GM21529 (cell line): ENCODE measurements around the gene FBXO21.

ENCODE experiments used
- ATAC-seq: cut with Tn5 transposase; IDR thresholded peaks from one replicate; pipeline ENCODE4 v1.9.1; 2021; ENCODE audit not compliant: unreplicated experiment

Gene FBXO21

GRCh38 chr12:117140397-117141096 is 49.7 kb downstream of the FBXO21 start:
- ATAC-seq, result no peak

GRCh38 chr12:117139025-117139717 is 51.1 kb downstream of the FBXO21 start:
- no peak for ATAC-seq

DNA sequence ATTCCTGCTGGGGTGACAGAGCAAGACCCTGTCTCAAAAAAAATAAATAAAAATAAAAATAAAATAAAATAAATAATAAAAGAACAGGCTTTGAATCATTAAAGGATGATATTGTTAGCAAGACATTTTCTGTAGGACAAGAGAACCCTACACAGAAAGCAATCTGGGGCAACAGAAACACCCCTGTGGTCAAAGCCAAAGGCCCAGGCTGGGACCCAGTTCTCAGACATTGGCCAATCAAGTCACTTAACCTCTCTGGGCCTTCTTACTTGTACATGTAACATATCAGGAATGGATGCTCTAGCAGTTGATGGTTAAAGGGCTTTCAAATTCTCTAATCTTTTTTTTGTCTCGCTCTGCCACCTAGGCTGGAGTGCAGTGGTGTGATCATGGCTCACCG is 55.5 kb downstream of the FBXO21 start:
- ATAC-seq, result no peak

DNA sequence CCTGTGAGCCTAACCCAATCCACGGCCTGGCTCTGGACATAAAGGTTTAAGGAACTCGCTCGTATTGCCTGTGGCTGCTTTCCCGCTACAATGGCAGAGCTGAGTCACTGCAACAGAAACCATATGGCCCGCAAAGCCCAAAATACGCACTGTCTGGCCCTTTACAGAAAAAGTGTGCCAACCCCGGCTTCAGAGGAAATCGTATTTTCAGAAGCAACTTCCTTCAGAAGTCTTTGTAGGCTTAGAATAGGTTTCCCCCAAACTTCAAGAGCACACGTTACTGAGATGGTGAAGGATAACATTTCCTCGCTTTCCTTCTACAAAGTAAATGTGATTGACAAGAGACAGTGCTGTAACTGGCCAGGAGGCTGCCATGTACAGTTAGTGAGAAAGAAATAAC is 56.2 kb downstream of the FBXO21 start:
- ATAC-seq, result no peak

DNA sequence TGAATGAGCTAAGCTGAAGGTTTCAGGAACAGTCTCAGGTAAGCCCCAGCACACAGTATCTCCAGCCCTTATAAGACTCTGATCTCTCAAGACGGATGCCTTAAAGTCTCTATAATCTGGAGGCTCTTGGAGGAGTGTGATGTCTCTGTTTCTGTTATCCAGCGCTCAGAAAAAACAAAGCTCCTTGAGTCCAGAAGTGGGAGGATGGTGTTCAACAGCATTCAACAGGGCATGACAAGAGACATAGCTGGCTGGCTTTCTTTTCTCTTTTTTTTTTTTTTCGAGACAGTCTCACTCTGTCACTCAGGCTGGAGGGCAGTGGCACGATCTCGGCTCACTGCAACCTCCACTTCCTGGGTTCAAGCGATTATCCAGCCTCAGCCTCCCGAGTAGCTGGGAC is 59.5 kb downstream of the FBXO21 start:
- no peak for ATAC-seq

DNA sequence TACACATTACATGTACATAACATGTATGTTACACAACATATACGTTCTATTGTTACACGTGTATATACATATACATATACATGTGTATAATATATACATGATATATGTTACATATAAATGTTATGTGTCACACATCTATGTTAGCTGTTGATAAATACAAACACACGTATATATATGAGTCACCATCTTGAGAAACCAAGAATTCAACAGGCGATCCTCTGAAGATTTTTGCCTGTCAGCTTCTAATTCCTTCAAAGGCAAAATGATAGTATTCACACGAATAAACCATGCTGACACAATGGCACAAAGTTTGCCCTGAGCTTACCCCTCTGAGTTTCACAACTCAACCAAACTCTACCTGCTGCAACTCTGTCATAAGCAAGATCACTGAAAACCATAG is 60.9 kb downstream of the FBXO21 start:
- ATAC-seq, result no peak

DNA sequence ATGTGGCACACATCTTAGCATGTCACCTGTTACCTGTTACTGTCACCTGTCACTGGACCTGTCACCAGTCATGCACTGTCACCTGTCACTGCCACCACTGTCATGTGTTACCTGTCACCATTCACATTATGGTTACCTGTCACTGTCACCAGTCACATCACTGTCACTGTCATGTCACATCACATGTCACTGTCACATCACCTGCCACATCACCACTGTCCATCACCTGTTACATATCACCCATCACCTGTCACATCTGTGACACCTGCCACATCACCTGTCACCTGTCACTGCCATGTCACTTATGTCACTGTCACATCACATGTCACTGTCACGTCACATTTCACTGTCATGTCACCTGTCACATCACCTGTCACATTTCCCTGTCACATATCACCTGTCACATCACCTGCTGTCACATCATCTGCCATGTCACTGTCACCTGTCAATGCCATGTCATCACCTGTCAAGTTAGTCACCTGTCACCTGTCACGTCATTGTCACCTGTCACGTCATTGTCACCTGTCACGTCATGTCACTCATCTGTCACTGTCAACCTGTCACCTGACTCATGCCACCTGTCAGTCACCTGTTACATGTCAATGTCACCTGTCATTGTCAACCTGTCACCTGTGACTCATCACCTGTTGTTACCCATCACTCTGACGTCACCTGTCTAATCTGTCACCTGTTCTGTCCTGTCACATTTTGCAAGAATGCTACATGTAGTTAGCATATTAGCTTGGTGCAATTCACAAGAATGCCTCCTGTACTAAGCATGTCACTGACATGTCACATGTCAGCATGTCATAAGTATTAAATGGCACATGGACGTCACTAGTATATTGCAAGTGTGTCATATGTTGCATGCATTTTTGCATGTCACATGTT is 62.1 kb downstream of the FBXO21 start:
- ATAC-seq, result no peak

DNA sequence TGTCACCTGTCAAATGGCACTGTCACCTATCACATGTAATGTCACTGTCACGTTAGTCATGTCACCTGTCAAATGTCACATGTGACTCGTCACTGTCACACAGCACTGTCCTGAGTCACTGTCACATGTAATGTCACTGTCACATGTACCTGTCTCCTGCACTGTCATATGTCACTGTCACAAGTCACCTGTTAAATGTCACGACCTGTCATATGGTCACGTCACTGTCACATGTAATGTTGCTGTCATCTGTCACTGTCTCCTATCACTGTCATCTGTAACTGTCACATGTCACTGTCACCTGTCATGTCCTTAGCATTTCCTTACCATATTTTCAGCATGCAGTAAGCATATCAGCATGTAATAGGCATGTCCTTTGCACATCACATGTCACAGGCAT is 63.9 kb downstream of the FBXO21 start:
- no peak for ATAC-seq

GRCh38 chr12:117125767-117126166 is 64.5 kb downstream of the FBXO21 start:
- no peak for ATAC-seq

DNA sequence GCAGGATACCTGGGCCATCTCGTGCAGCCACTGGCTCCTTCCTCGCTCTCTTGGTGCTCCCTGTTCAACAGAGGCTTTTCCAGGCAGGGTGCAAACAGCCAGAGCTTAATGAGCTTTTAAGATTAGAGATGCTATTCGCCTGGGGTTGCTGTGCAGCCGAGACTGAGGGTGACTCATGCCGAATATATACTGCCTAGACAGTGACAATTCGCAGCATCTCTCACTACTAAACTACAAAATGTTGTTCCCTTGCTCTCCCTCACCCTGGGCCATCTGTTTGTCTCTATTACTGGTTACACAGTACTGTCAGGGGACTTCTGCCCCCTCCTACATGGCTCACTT is 65.0 kb downstream of the FBXO21 start:
- ATAC-seq, result no peak

DNA sequence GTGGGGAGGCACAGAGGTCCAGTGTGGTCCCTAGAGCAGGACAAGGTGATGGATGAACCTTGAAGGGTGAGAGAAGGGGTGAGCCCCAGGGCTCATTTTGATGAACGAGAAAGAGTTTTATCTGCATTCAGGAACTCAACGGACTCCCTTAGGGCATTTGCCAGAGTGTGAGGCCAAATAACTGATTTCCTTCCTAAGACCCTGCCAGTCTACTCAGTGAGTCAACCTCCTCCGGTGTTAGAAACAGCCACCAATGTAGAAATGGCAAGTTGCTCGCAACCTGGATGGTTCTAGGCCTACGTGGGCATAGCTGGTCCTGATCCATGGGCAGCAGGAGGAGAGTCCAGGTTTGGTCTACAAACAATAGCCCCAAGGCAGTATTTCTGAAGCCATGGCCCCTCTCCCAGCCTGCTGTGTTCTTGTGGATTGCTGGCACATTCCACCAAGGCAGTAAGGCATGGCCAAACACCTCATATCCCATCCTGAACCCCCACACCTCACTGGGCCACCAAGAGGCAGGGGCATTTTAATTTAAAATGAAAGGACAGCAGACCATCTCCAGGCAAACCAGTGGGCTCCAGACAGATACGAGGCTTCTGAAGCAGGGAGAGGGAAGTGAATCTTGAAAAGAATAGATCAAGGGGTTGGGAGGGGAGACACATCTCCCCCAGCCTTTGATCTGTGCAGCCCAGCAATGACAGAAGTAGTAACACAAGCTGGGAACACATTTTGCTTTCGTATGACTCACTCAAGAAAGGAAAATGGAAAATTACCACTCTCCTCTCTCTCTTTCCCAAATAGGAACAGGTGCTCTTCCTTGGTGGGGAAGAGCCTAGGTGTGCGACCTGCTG is 65.6 kb downstream of the FBXO21 start:
- no peak for ATAC-seq

DNA sequence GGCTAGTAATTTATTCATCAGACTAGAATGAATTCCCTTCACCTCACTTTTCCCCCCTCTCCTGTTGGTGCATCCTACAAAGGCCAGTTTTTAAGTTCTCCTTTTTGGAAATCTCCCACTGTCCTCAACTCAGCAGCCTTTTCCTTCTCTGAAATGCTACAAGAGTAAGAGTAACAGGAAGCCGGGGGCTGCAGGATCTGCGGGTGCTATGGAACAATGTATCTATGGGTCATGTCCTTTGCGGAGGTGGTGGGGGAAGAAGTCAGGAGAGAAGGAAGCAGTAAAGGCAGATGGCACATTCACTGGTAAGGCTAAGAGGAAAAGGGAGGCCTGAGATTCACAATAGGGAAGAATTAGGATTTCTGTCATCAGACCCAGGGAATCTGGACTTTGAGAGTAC is 68.8 kb downstream of the FBXO21 start:
- no peak for ATAC-seq

DNA sequence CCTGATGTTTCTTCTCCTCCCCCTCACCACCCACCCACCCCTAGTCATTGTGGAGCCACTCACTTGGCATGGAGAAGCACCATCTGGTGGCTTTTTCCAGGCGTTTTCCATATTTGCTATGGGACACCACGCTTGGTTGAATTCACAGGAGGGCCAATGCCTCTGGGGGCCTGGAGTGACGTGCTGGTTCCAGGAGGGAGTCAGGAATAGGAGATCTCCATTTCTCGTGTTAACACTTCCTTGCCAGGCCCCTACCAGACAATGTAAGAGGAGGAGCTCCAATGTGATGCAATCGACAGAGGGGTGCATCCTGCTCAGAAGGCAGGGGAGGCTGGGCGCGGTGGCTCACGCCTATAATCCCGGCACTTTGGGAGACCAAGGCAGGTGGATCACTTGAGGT is 69.5 kb downstream of the FBXO21 start:
- ATAC-seq, result no peak

GRCh38 chr12:117119592-117120198 is 70.6 kb downstream of the FBXO21 start:
- ATAC-seq, result no peak

- ATAC-seq, result no peak
Observed at GRCh38 chr12:117118838-117119591, 71.3 kb downstream of the FBXO21 start.

GRCh38 chr12:117114784-117115183 is 75.5 kb downstream of the FBXO21 start:
- no peak for ATAC-seq

- ATAC-seq, result no peak
Observed at GRCh38 chr12:117113231-117113630, 77.0 kb downstream of the FBXO21 start.

DNA sequence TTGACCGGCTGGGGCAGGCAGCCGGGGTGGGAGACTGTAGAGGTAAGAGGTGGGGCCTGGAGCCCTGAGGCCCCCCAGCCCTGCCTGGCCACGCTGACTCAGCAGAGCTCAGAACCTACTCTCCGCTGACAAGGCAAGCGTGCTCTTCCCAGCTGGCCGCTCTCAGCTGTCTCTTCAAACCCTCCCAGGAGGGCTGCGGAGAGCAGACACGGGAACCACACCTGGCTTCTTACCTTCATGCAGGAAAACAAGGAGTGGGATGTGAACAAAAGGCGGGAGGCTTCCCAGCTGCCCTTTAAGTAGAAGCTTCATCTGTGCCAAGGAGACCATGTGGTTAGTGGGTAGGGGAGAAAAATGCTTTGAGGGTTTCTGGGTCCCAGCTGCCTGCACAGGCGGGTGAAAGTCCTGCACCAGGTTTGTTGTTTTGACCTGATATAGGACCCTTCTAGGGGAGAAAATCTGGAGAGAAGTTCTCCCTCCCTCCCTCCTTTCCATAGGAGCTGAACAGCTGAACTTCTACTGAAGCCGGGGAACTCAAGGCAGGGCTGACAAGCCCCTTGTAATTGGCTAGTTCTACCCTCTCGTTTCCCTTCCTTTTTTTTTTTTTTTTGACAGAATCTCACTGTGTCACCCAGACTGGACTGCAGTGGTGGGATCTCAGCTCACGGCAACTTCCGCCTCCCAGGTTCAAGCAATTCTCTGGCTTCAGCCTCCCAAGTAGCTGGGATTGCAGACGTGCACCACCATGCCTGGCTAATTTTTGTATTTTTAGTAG is 78.3 kb downstream of the FBXO21 start:
- no peak for ATAC-seq

DNA sequence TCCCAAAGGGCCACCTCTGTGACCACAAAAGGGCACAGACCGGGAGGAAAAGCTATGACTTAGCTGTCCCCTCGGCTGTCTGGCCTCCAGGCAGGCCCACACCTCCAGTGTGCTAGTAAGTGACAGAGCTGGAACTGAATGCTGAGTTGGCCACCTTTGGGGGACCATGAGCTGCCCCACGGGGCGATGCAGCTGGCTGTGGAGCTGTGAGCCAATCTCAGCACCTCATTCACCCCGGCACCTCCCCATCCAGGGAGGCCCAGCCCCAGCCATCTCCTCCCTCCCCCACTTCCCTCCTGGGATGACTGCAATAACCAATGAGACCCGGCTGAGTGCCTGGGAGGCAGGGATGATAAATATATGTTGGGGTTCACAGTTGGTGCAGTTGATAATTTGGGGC is 78.9 kb downstream of the FBXO21 start:
- no peak for ATAC-seq
